H9 (cell line): ENCODE measurements around the gene DZANK1. TPM values are rescaled to one million over a fixed set of nuclear protein-coding genes. Genes with fewer than 3 reads are reported as not detected.

Experiments used
- DNase-seq: peaks from one replicate; pipeline ENCODE4 v3.0.0-alpha.2; 2017
- H2AFZ ChIP-seq: one replicate; pipeline ENCODE4 v1.6.1; 2013; ENCODE audit warnings: mild to moderate bottlenecking, low read length, control low read depth, moderate library complexity
- H2AK5ac ChIP-seq: 2 replicates; pipeline ENCODE4 v1.6.1; 2013; ENCODE audit warnings: low read length, control low read depth, mixed read lengths; ENCODE audit not compliant: insufficient read length
- H2BK120ac ChIP-seq: one replicate; pipeline ENCODE4 v1.6.1; 2013; ENCODE audit warnings: low read depth, mild to moderate bottlenecking, low read length, control low read depth, inconsistent platforms; ENCODE audit not compliant: poor library complexity, severe bottlenecking
- H2BK12ac ChIP-seq: 2 replicates; pipeline ENCODE4 v1.6.1; 2013; ENCODE audit warnings: low read length, control low read depth, mixed read lengths, low read depth; ENCODE audit not compliant: insufficient read length
- H2BK15ac ChIP-seq: 2 replicates; pipeline ENCODE4 v1.6.1; 2013; ENCODE audit warnings: low read depth, low read length, control low read depth
- H2BK20ac ChIP-seq: one replicate; pipeline ENCODE4 v1.6.1; 2013; ENCODE audit warnings: low read depth, mild to moderate bottlenecking, low read length, control low read depth, inconsistent platforms; ENCODE audit not compliant: poor library complexity, severe bottlenecking
- H2BK5ac ChIP-seq: 2 replicates; pipeline ENCODE4 v1.6.1; 2013; ENCODE audit warnings: low read length, control low read depth, mixed read lengths; ENCODE audit not compliant: insufficient read length
- H3K14ac ChIP-seq: 2 replicates; pipeline ENCODE4 v1.6.1; 2013; ENCODE audit warnings: low read length, control low read depth; ENCODE audit not compliant: insufficient read depth
- H3K18ac ChIP-seq: 2 replicates; pipeline ENCODE4 v1.6.1; 2013; ENCODE audit warnings: low read depth, mild to moderate bottlenecking, mixed read lengths, low read length, control low read depth; ENCODE audit not compliant: insufficient read length
- H3K23ac ChIP-seq: 2 replicates; pipeline ENCODE4 v1.6.1; 2013; ENCODE audit warnings: low read length, control low read depth, mixed read lengths, low read depth; ENCODE audit not compliant: insufficient read length
- H3K23me2 ChIP-seq: 2 replicates; pipeline ENCODE4 v1.6.1; 2013; ENCODE audit warnings: low read depth, mild to moderate bottlenecking, mixed read lengths, low read length, control low read depth; ENCODE audit not compliant: insufficient read length, poor library complexity, severe bottlenecking
- H3K27ac ChIP-seq: 2 replicates; pipeline ENCODE4 v1.5.1; 2013; ENCODE audit warnings: low read length, control low read depth, mixed read lengths, low read depth; ENCODE audit not compliant: insufficient read length
- H3K27me3 ChIP-seq: 2 replicates; pipeline ENCODE4 v1.6.1; 2013; ENCODE audit warnings: low read length, control low read depth, inconsistent platforms; ENCODE audit not compliant: insufficient read depth
- H3K4ac ChIP-seq: 2 replicates; pipeline ENCODE4 v1.6.1; 2013; ENCODE audit warnings: low read depth, mild to moderate bottlenecking, control low read depth, inconsistent platforms, low read length, moderate library complexity
- H3K4me1 ChIP-seq: 2 replicates; pipeline ENCODE4 v1.6.1; 2013; ENCODE audit warnings: low read length, control low read depth, inconsistent platforms; ENCODE audit not compliant: insufficient read depth
- H3K4me2 ChIP-seq: 2 replicates; pipeline ENCODE4 v1.6.1; 2013; ENCODE audit warnings: low read length, control low read depth, mixed read lengths; ENCODE audit not compliant: insufficient read length, insufficient read depth
- H3K56ac ChIP-seq: 2 replicates; pipeline ENCODE4 v1.6.1; 2013; ENCODE audit warnings: low read depth, mild to moderate bottlenecking, mixed read lengths, low read length, control low read depth; ENCODE audit not compliant: insufficient read length
- H3K79me1 ChIP-seq: 2 replicates; pipeline ENCODE4 v1.6.1; 2013; ENCODE audit warnings: low read depth, mild to moderate bottlenecking, moderate library complexity, low read length, control low read depth, inconsistent platforms; ENCODE audit not compliant: insufficient read depth, poor library complexity, severe bottlenecking
- H3K79me2 ChIP-seq: 2 replicates; pipeline ENCODE4 v1.6.1; 2013; ENCODE audit warnings: low read length, control low read depth, inconsistent platforms; ENCODE audit not compliant: insufficient read depth
- H3K9ac ChIP-seq: 2 replicates; pipeline ENCODE4 v1.6.1; 2013; ENCODE audit warnings: low read length, control low read depth, mixed read lengths; ENCODE audit not compliant: insufficient read length; ENCODE audit errors: extremely low read depth
- H3K9me3 ChIP-seq: one replicate; pipeline ENCODE4 v1.6.1; 2013; ENCODE audit warnings: low read depth, low read length, inconsistent platforms; ENCODE audit not compliant: control insufficient read depth
- H3T11ph ChIP-seq: one replicate; pipeline ENCODE4 v1.6.1; 2013; ENCODE audit warnings: mild to moderate bottlenecking, low read length, control low read depth, inconsistent platforms
- H4K20me1 ChIP-seq: one replicate; pipeline ENCODE4 v1.6.1; 2013; ENCODE audit not compliant: control insufficient read depth, insufficient read length, insufficient read depth
- H4K5ac ChIP-seq: 2 replicates; pipeline ENCODE4 v1.6.1; 2013; ENCODE audit warnings: low read depth, mild to moderate bottlenecking, mixed read lengths, low read length, control low read depth; ENCODE audit not compliant: insufficient read length
- H4K8ac ChIP-seq: replicated peaks from 2 replicates; pipeline ENCODE4 v1.6.1; 2013; ENCODE audit warnings: low read length, control low read depth, mixed read lengths, low read depth; ENCODE audit not compliant: insufficient read length
- H4K91ac ChIP-seq: 2 replicates; pipeline ENCODE4 v1.6.1; 2013; ENCODE audit warnings: low read depth, mild to moderate bottlenecking, moderate library complexity, mixed read lengths, low read length, control low read depth; ENCODE audit not compliant: insufficient read length
- H3K27ac Mint-ChIP-seq, 3 experiments: 2 replicates in 2 of 3; 3 replicates in 1 of 3; pipeline ENCODE4 v1.8.0; 2020 to 2021; ENCODE audit warnings: mixed read lengths in 3 of 3, mild to moderate bottlenecking in 1 of 3, moderate library complexity in 1 of 3
- H3K27me3 Mint-ChIP-seq: 2 replicates; pipeline ENCODE4 v1.8.0; 2021; ENCODE audit warnings: low read depth, mild to moderate bottlenecking, moderate library complexity, mixed read lengths
- H3K36me3 Mint-ChIP-seq, 3 experiments: 2 replicates in 2 of 3; 3 replicates in 1 of 3; pipeline ENCODE4 v1.8.0; 2020 to 2021; ENCODE audit warnings: low read depth in 3 of 3, mixed read lengths in 3 of 3; ENCODE audit not compliant: insufficient read depth in 1 of 3
- H3K4me1 Mint-ChIP-seq, 2 experiments: 2 replicates each; pipeline ENCODE4 v1.8.0; 2020; ENCODE audit warnings: mixed read lengths in 2 of 2
- H3K4me3 Mint-ChIP-seq, 2 experiments: 2 replicates in 1 of 2; 3 replicates in 1 of 2; pipeline ENCODE4 v1.8.0; 2020 to 2021; ENCODE audit warnings: mild to moderate bottlenecking in 2 of 2, mixed read lengths in 2 of 2, moderate library complexity in 1 of 2
- H3K9me3 Mint-ChIP-seq, 2 experiments: 2 replicates in 1 of 2; 3 replicates in 1 of 2; pipeline ENCODE4 v1.8.0; 2020; ENCODE audit warnings: mild to moderate bottlenecking in 2 of 2, mixed read lengths in 2 of 2, moderate library complexity in 1 of 2
- CTCF ChIP-seq: fragments of 200-600 bp; sonication (generic); conservative IDR thresholded peaks from 3 replicates; pipeline ENCODE4 v1.8.0; 2021; ENCODE audit warnings: antibody characterized with exemption, mild to moderate bottlenecking
- WGBS: extraction: QIAGEN DNeasy Blood & Tissue Kit; methylation state at CpG from one replicate; pipeline ENCODE4 v1.1.7; 2013; ENCODE audit warnings: missing lambda C conversion rate, low lambda C conversion rate, mixed read lengths; ENCODE audit not compliant: insufficient read length; ENCODE audit errors: extremely low coverage; 5-methylcytosine and 5-hydroxymethylcytosine counted together
- total RNA-seq: library from RNA; stranded (reverse); gene quantifications from 2 replicates; pipeline ENCODE4 v1.2.1, GENCODE V29; 2021

The DZANK1 gene
- total RNA-seq, 1 experiment from 2014 or later = 10.5 TPM

- Histone ChIP-seq H3K4ac (no peak overlapping the region), H4K8ac (no peak overlapping the region), H3K9ac (no peak overlapping the region), H3T11ph (no peak overlapping the region), H2BK12ac (no peak overlapping the region), H2BK15ac (no peak overlapping the region), H3K9me3 (no peaks in the 10 kb centered on the region), H3K23ac (no peak overlapping the region), H3K18ac (no peak overlapping the region), H4K91ac (no peak overlapping the region), H3K56ac (no peak overlapping the region), H3K27me3 (no peaks in the 10 kb centered on the region), H2BK5ac (no peak overlapping the region), H3K4me1 (no peaks in the 10 kb centered on the region), H2AK5ac (no peak overlapping the region), H2BK120ac (no peak overlapping the region), H3K79me1 (no peaks in the 10 kb centered on the region), H4K5ac (no peak overlapping the region), H4K20me1 (no peaks in the 10 kb centered on the region), H2AFZ (no peak overlapping the region), H3K79me2 (no peaks in the 10 kb centered on the region), H3K23me2 (no peaks in the 10 kb centered on the region), H3K4me2 (no peak overlapping the region), H2BK20ac (no peak overlapping the region), H3K14ac (no peak overlapping the region), H3K27ac (no peak overlapping the region)
- no peak for TF ChIP-seq CTCF
- H3K9me3 Mint-ChIP-seq = peaks cover 4 to 8% of the 10 kb centered on the region in 2 experiments; a peak in 2 of 5 replicates
- WGBS = no CpG with 5 or more reads among the region's 2 CpGs
- no peak overlapping the region for H3K27ac Mint-ChIP-seq
- H3K4me1 Mint-ChIP-seq = peaks cover 0 to 2% of the 10 kb centered on the region in 2 experiments; a peak in 1 of 4 replicates
- no peak overlapping the region for H3K4me3 Mint-ChIP-seq
- H3K27me3 Mint-ChIP-seq = no peaks in the 10 kb centered on the region
- peaks cover 19 to 22% (median 22%) of the 10 kb centered on the region in 3 experiments for H3K36me3 Mint-ChIP-seq
- no peak for DNase-seq
These were observed 62.7 kb downstream of the DZANK1 start for GRCh38 chr20:18404172-18404571.
